NCI-H2196 treated with DMSO at 0.1 percent for 48 hours (cell line): Measurements from ENCODE around the gene PPM1K.
"Not testable (repeated sequence)": the region's sequence is repeated elsewhere in the genome, so short reads cannot be mapped to it uniquely, and the experiment has no call there.

Experiments
- DNase-seq: peaks from one replicate; lab custom pipeline; 2025; ENCODE audit not compliant: unreplicated experiment; lab: John Stamatoyannopoulos, UW

The PPM1K gene

GRCh38 chr4:88284439-88285234 is at the start of gene PPM1K:
Gene PPM1K, minus strand, starts transcription at chr4:88284561. Its CDS starts 5,978 bp downstream, at chr4:88278583.
- peak; percentile 78 for DNase-seq

DNA sequence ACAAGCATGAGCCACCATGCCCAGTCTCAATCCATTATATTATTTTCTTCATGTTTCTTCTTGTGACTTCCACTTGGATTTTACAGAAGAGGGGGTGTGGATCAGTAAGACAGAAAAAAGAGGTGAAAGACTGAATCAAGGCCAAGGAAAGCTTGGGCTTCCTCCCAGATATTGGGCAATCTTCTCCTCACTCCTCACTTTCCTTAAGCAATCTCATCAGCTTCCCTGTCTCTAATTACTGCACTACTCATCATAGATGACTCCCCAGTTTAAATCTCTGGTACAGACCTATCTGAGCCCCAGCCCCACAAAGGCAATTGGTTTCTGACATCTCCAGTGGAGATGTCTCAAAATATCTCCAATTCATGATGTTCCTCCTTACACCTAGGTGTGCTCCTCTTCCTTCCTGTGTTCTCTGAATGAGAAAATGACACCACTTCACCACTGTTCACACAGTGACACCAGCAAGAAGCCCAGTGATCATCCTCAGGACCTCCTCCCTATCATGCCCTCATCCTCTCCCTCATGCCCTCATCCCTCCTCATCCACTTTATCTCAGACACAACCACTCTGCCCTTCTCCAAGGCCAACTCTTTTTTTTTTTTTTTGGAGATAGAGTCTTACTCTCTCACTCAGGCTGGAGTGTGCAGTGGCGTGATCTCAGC is 49.5 kb upstream of the PPM1K start:
- no peak for DNase-seq

DNA sequence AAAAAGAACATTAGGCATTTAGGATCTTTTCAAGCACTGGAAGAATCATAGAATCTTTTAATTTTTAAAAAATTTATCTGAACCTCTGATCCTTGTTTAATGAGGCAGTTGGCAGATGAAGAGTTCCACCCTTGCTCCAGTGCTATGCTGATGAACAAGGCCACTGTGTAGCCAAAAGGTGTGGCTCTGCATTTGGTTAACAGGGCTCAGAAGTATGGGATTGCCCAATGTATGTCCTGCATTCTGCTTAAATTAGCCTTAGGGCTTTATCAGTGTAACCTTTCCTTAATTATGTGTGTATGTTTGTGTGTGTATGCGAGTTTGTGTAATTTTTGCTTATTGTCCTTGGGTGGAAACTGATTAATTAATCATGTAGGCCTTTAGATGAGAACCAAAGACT is 43.3 kb upstream of the PPM1K start:
- no peak for DNase-seq

DNA sequence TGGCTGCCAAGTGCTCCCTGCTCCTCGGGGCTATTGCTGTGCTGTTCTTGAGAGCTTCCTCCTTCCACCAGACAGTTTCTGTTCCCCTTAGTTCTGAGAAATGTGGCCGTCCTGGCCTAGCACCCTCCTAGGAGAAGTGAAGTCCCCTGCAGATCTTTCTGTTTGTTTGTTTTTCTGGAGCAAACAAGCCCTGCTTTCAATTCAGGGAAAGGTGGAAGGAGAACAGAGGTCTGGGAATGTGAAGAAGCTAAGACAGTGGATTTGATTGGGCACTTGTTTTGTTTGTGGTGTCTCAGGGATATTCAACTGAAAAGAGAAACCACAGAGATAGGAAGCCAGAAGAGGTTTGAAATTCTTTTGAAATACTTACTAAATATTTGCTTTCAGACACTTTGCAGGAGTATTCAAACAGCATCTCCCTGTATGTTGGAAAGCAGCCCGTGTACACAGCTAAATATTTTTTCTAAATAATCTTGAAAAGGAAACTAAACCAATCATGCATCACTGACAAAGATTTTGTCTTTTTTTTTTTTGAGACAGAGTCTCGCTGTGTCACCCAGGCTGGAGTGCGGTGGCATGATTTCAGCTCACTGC is 36.5 kb upstream of the PPM1K start:
- no peak for DNase-seq

GRCh38 chr4:88320224-88320779 is 35.9 kb upstream of the PPM1K start:
- no peak for DNase-seq

DNA sequence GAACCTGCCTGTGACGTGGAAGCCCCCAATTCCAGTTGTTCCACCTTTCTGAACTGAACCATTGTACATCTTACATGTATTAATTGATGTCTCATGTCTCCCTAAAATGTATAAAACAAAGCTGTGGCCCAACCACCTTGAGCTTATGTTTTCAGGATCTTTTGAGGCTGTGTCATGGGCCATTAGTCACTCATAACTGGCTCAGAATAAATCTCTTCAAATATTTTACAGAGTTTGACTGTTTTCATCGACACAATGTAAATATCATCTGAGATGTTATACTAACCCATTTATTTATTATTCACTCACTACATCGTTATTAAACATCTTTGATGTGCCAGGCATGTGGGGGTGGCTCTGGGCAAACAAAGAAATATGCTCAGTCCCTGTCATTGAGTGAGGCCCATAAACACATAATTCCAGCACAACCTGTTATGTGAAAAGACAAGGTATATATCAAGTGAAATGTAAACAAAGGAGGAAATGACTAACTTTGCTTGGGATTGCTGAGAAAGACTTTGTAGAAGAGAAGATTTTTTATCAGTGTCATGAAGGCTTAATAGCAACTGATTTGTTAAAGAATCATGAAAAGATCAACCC is 34.5 kb upstream of the PPM1K start:
- DNase-seq = no peak

DNA sequence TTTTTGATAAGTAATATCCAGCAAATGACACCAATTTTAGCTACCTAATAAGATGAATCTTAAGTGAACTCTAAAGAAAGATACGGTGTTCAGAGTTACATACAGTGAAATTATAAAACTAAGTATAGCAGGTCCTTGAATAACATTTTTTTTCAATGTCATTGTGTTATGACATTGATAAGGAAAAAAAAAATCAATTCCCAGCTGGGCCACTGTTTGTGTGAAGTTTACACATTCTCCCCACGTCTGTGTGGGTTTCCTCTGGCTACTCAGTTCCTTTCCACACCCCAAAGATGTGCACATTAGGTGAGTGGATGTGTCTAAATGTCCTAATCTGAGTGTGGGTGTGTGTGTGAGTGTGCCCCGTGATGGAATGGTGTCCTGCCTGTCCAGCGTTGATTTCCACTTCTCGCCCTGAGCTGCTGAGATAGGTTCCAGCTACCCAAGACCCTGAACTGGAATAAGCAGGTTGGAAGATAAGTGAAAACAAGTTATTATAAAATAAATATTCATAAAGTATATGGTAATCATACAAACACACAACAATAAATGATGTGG is 31.2 kb upstream of the PPM1K start:
- DNase-seq = no peak

- DNase-seq = not testable (repeated sequence)
Observed at GRCh38 chr4:88313088-88313624, 28.8 kb upstream of the PPM1K start.

GRCh38 chr4:88308587-88308986 is 24.2 kb upstream of the PPM1K start:
- no peak for DNase-seq

- DNase-seq = no peak
Observed at GRCh38 chr4:88297725-88298454, 13.5 kb upstream of the PPM1K start.

DNA sequence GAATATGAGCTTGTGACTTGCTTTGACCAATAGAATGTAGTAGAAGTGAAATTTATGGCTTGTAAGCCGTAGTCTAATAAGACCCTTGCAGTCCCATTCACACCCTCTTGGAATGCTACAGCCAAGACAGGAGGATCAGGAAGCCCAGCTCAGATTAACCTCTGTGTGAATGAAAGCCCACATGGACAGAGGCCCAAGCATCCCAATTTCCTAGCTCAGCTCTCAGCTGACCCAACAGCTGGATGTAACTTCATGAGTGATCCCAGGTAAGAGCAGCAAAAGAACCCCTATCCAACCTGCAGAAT is 12.8 kb upstream of the PPM1K start:
- no peak for DNase-seq

GRCh38 chr4:88296413-88297211 is 12.3 kb upstream of the PPM1K start:
- no peak for DNase-seq

DNA sequence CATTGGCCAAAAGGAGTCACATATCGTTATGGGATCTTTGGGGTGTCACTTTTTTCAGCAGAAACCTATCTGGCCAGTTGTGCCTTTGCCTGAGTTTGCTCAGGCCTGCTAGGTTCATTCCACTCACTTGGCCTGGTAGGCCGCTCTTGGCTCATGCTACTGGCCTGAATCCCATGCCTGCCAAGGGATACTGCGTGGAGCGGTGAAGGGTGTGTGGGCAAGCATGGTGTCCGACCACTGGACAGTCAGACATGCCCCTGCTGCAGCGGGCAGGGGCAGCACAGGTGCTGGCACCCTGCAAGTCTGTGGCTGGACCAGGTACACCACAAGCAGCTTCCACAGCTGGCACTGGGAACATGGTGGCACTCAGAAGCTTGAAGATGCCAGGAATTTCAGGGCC is 11.3 kb upstream of the PPM1K start:
- DNase-seq = no peak

- no peak for DNase-seq
Observed at GRCh38 chr4:88291003-88291402, 6.6 kb upstream of the PPM1K start.

GRCh38 chr4:88286897-88287296 is 2.5 kb upstream of the PPM1K start:
- no peak for DNase-seq

- DNase-seq = no peak
Observed at GRCh38 chr4:88285235-88285653, 883 bp upstream of the PPM1K start.

DNA sequence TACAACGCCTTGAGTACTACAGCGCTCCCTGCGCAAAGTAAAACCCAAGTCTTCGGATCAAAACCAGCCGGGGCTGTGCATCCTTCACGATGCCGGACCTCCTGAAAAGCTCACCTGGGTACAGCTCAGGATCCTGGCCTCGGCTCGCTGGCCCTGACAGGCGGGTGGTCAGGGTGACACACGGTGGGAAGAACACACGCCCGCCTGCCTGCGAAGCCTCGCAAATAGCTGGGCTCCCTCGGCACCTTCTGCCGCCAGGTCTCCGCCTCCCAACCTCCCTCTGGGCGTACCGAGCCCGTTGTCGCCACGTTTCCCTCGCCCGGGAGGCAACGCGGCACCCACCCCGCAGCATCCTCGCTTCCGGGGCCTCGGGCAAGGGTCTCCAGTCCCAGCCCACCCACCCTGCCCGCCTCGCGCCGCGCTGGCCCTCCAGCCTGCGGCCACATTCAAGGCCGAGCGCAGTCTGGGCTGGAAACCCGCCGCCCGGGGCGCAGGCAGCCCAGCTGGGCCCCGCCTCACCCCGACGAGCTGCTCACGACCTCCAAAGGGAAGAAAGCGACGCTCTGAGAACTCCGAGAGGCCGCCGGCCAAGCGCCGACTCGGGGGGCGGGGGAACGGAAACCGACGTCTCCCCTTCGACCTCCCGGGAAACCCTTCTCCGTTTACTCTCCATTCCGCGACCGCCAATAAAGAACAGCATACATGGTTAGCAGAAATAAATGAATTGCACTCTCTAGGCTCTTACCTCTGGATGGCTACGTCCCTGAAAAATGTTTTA is 511 bp downstream of the PPM1K start:
- no peak for DNase-seq

DNA sequence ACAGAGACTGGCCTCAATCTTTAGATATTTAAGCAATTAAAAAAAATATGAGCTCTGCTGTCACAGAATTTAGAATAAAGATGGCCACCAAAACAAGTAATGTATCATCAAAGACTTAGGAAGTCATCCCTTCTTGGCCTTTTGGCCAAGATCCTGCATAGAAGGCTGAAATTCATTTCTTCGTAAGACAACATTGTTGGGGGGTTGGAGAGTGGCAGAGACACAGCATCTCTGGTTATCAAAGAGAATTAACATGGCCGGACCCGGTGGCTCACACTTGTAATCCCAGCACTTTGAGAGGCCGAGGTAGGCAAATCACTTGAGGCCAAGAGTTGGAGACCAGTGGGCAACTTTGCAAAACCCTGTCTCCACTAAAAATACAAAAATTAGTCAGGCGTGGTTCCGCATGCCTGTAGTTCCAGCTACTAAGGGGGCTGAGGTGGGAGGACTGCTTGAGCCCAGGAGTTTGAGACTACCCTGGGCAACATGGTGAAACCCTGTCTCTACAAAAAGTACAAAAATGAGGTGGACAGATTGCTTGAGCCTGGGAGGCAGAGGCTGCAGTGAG is 4.0 kb downstream of the PPM1K start:
- DNase-seq = no peak
